ENCODE results near the gene TAF4B. TPM values are rescaled to one million over a fixed set of nuclear protein-coding genes. Genes with fewer than 3 reads are reported as not detected.
"Not testable (repeated sequence)": the region's sequence is repeated elsewhere in the genome, so short reads cannot be mapped to it uniquely, and the experiment has no call there.

The TAF4B gene
- total RNA-seq, 4 donors from 2014 or later = 1.9 to 38.0 (median 6.5) TPM

GRCh38 chr18:26287644-26288043, 61.4 kb downstream of the TAF4B start:
- Histone ChIP-seq H3K4me1 (no peaks in the 10 kb centered on the region), H3K4me3 (no peak overlapping the region), H3K9me3 (no peaks in the 10 kb centered on the region), H3K36me3 (peaks cover 0 to 4% (median 0%) of the 10 kb centered on the region in 3 donors), H3K27ac (no peak overlapping the region), H3K27me3 (no peaks in the 10 kb centered on the region)
- TF ChIP-seq, protein P1, sequence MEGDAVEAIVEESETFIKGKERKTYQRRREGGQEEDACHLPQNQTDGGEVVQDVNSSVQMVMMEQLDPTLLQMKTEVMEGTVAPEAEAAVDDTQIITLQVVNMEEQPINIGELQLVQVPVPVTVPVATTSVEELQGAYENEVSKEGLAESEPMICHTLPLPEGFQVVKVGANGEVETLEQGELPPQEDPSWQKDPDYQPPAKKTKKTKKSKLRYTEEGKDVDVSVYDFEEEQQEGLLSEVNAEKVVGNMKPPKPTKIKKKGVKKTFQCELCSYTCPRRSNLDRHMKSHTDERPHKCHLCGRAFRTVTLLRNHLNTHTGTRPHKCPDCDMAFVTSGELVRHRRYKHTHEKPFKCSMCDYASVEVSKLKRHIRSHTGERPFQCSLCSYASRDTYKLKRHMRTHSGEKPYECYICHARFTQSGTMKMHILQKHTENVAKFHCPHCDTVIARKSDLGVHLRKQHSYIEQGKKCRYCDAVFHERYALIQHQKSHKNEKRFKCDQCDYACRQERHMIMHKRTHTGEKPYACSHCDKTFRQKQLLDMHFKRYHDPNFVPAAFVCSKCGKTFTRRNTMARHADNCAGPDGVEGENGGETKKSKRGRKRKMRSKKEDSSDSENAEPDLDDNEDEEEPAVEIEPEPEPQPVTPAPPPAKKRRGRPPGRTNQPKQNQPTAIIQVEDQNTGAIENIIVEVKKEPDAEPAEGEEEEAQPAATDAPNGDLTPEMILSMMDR (IDR thresholded peaks at IDR 0.05) = no peak
- no peak for TF ChIP-seq POLR2A (IDR thresholded peaks at IDR 0.05)
- no peak for DNase-seq

DNA sequence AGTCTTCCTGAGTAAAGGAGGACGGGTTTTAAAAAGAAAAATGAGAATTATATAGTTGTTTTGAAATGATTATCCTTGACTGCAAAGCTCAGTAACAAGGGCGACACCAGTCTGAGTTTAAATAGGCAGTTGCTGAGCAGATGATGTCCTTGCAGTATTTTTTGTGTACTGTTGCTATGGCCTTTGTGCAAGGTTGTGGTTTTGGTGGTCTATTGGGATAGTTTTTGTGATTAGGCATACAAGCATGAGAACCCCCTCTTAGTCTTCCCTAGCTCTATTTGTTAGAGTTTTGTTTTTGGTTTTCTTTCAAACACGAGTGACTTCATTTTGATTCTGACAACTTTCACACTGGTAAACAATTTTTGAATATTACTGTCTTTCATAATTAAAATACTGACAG, 64.1 kb downstream of the TAF4B start:
- DNase-seq = no peak
- TF ChIP-seq POLR2A (IDR thresholded peaks at IDR 0.05) = no peak
- TF ChIP-seq, protein P1 (IDR thresholded peaks at IDR 0.05) = no peak
- H3K4me1 ChIP-seq = no peaks in the 10 kb centered on the region
- peaks cover 0 to 4% (median 0%) of the 10 kb centered on the region in 3 donors for H3K36me3 ChIP-seq
- no peaks in the 10 kb centered on the region for H3K27me3 ChIP-seq
- H3K4me3 ChIP-seq = no peak overlapping the region
- no peaks in the 10 kb centered on the region for H3K9me3 ChIP-seq
- H3K27ac ChIP-seq = no peak overlapping the region

GRCh38 chr18:26293982-26294381, 67.7 kb downstream of the TAF4B start:
- H3K4me1 ChIP-seq = no peaks in the 10 kb centered on the region
- H3K36me3 ChIP-seq = no peaks in the 10 kb centered on the region
- no peak overlapping the region for H3K27ac ChIP-seq
- TF ChIP-seq, protein P1 (IDR thresholded peaks at IDR 0.05) = no peak
- TF ChIP-seq POLR2A (IDR thresholded peaks at IDR 0.05) = no peak
- H3K4me3 ChIP-seq = no peak overlapping the region
- DNase-seq = no peak
- no peaks in the 10 kb centered on the region for H3K9me3 ChIP-seq
- no peaks in the 10 kb centered on the region for H3K27me3 ChIP-seq

- H3K36me3 ChIP-seq = no peaks in the 10 kb centered on the region
- H3K27ac ChIP-seq = no peak overlapping the region
- TF ChIP-seq, protein P1 (IDR thresholded peaks at IDR 0.05) = no peak
- no peak for TF ChIP-seq POLR2A (IDR thresholded peaks at IDR 0.05)
- H3K4me3 ChIP-seq = no peak overlapping the region
- H3K4me1 ChIP-seq = no peaks in the 10 kb centered on the region
- no peaks in the 10 kb centered on the region for H3K9me3 ChIP-seq
- no peaks in the 10 kb centered on the region for H3K27me3 ChIP-seq
- no peak for DNase-seq
Measured at GRCh38 chr18:26298107-26298506, 71.9 kb downstream of the TAF4B start.

DNA sequence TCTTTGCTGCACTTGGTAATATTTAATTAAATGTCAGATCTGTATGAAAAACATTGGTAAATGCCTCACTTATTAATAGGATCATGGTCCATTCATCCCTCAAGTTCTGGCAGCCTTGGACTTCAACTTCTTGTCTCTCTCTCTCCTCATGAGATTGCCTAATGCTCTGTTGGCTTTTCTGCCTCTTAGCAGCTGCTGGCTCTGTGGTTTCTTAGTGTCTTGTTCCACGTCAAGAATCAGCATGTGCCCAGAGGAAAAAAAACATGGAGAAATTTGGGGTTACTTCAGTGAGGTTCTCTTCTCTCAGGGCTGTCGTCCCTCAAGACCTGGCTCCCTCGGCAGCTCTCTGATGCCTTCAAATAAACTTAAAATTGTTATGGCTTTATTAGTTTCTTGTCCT, 75.4 kb downstream of the TAF4B start:
- Histone ChIP-seq H3K27ac (no peak overlapping the region), H3K36me3 (no peaks in the 10 kb centered on the region), H3K4me1 (no peaks in the 10 kb centered on the region), H3K4me3 (no peak overlapping the region), H3K27me3 (no peaks in the 10 kb centered on the region), H3K9me3 (no peaks in the 10 kb centered on the region)
- no peak for TF ChIP-seq POLR2A (IDR thresholded peaks at IDR 0.05)
- TF ChIP-seq, protein P1 (IDR thresholded peaks at IDR 0.05) = no peak
- DNase-seq = no peak

DNA sequence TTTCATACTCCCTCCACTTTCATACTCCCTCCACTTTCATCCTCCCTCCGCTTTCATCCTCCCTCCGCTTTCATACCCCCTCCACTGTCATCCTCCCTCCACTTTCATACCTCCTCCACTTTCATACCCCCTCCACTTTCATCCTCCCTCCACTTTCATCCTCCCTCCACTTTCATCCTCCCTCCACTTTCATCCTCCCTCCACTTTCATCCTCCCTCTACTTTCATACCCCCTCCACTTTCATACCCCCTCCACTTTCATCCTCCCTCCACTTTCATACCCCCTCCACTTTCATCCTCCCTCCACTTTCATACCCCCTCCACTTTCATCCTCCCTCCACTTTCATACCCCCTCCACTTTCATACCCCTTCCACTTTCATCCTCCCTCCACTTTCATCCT, 77.0 kb downstream of the TAF4B start:
- H3K4me3 ChIP-seq, H3K4me1 ChIP-seq, DNase-seq, H3K27me3 ChIP-seq, H3K9me3 ChIP-seq, H3K27ac ChIP-seq, H3K36me3 ChIP-seq: not testable (repeated sequence)

Data from Peyer's patch (tissue), 4 donors.